ENCODE data around the gene CLIC4. TPM values are rescaled to one million over a fixed set of nuclear protein-coding genes. Genes with fewer than 3 reads are reported as not detected.

The CLIC4 gene
- total and polyA plus RNA-seq, 2 of the 8 experiments (the other 6 are each of a cell fraction or from before 2014, with no cell fraction given) = 77.5 to 293 TPM

DNA sequence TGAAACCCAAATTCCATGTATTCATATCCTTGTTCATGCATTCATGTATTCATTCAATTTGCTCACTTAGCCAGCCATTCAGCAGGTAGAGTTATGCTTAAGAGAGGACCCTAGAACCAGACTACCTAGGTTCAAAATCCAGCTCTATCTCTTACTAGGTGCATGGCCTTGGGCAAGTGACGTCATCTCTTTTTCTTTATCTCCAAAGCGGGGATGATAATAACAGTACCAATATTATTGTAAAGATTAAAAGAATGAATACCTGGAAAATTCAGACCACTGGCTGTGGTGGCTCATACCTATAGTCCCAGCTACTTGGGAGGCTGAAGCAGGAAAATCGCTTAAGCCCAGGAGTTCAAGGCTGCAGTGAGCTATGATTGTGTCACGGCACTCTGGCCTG is 33.9 kb upstream of the CLIC4 start:
- DNase-seq (ENCODE audit: low read depth in 1 of 2, low spot score in 2 of 2) = no peak
- H3K79me2 ChIP-seq (ENCODE audit: control insufficient read depth in 1 of 2, insufficient read depth in 2 of 2, low read length in 2 of 2) = no peaks in the 10 kb centered on the region
- no peak overlapping the region for H3K18ac ChIP-seq (ENCODE audit: extremely low read depth, low read length)
- no peak overlapping the region for H3K27ac ChIP-seq (ENCODE audit: low read depth, low read length)
- no peak overlapping the region for H3K4me2 ChIP-seq (ENCODE audit: insufficient read depth in 1 of 2, low read depth in 2 of 2, low read length in 2 of 2)
- CTCF ChIA-PET (ENCODE audit: partially characterized antibody) = interaction anchor here (0.6 kb wide), 1 partner anchor 17 kb away, joined by 3 read pairs; no protein-coding TSS in a partner anchor
- no peak overlapping the region for H3K9ac ChIP-seq (replicated peaks in 1 of 4; ENCODE audit: extremely low read depth in 1 of 4, low read depth in 3 of 4, low read length in 3 of 4)
- WGBS, 2 experiments (ENCODE audit: extremely low coverage in 1 of 2, insufficient coverage in 1 of 2, insufficient read length in 1 of 2, insufficient replicate concordance in 2 of 2, low coverage in 1 of 2, low lambda C conversion rate in 2 of 2, missing lambda C conversion rate in 1 of 2) = 90% methylated on average over 4 of the region's 4 CpGs; no CpG with 5 or more reads in 1 of the 2 experiments
- H2BK20ac ChIP-seq (ENCODE audit: low read length) = no peak overlapping the region
- H3K79me1 ChIP-seq (ENCODE audit: low read depth, low read length) = no peaks in the 10 kb centered on the region
- TF ChIP-seq CBX5 (IDR thresholded peaks at IDR 0.05; ENCODE audit: low read depth, low read length) = no peak
- no peak for TF ChIP-seq GTF2F1 (IDR thresholded peaks at IDR 0.05; ENCODE audit: borderline replicate concordance, low read depth, low read length)
- TF ChIP-seq NRF1 (IDR thresholded peaks at IDR 0.05; ENCODE audit: low read depth, low read length) = no peak
- no peak for TF ChIP-seq TAF1 (IDR thresholded peaks at IDR 0.05; ENCODE audit: low read depth, low read length)
- TF ChIP-seq, protein P1, sequence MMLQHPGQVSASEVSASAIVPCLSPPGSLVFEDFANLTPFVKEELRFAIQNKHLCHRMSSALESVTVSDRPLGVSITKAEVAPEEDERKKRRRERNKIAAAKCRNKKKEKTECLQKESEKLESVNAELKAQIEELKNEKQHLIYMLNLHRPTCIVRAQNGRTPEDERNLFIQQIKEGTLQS (IDR thresholded peaks at IDR 0.05; ENCODE audit: insufficient read depth, low read depth, low read length) = no peak
- TF ChIP-seq SP2 (IDR thresholded peaks at IDR 0.05; ENCODE audit: low read length) = no peak
- no peak for TF ChIP-seq KDM5A (IDR thresholded peaks at IDR 0.05; ENCODE audit: low read length)
- no peak for TF ChIP-seq CHD2 (IDR thresholded peaks at IDR 0.05; ENCODE audit: low read length)
- no peak for TF ChIP-seq EGR1 (IDR thresholded peaks at IDR 0.05; ENCODE audit: borderline replicate concordance, low read depth, low read length)
- TF ChIP-seq SP1 (IDR thresholded peaks at IDR 0.05; ENCODE audit: low read depth, low read length) = no peak
- no peak for TF ChIP-seq POU5F1 (IDR thresholded peaks at IDR 0.05; ENCODE audit: low read depth, low read length)
- TF ChIP-seq TCF12 (IDR thresholded peaks at IDR 0.05; ENCODE audit: low read depth, low read length) = no peak
- TF ChIP-seq CHD1 (IDR thresholded peaks at IDR 0.05; ENCODE audit: low read depth, low read length) = no peak
- TF ChIP-seq SIRT6 (IDR thresholded peaks at IDR 0.05; ENCODE audit: low read length) = no peak
- no peak for TF ChIP-seq ASH2L (IDR thresholded peaks at IDR 0.05; ENCODE audit: low read length)
- TF ChIP-seq, protein P2, sequence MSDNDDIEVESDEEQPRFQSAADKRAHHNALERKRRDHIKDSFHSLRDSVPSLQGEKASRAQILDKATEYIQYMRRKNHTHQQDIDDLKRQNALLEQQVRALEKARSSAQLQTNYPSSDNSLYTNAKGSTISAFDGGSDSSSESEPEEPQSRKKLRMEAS (IDR thresholded peaks at IDR 0.05) = no peak
- no peak overlapping the region for H2BK5ac ChIP-seq (ENCODE audit: low read depth, low read length)
- H3K4ac ChIP-seq (replicated peaks; ENCODE audit: insufficient read length, low read depth, low read length) = no peak overlapping the region
- H3K23me2 ChIP-seq (ENCODE audit: low read depth, low read length) = no peaks in the 10 kb centered on the region
- H2BK12ac ChIP-seq (ENCODE audit: low read depth, low read length) = no peak overlapping the region
- no peak overlapping the region for H2AK5ac ChIP-seq (ENCODE audit: low read depth, low read length)
- H4K20me1 ChIP-seq (replicated peaks in 1 of 2; ENCODE audit: control insufficient read depth in 1 of 2, insufficient read depth in 2 of 2, low read length in 2 of 2) = no peaks in the 10 kb centered on the region
- H3K14ac ChIP-seq (ENCODE audit: insufficient read length) = no peak overlapping the region
- H3K23ac ChIP-seq (ENCODE audit: insufficient read length) = no peak overlapping the region
- H2BK15ac ChIP-seq (ENCODE audit: low read length) = no peak overlapping the region
- H4K8ac ChIP-seq (ENCODE audit: extremely low read depth, insufficient read depth, low read length) = no peak overlapping the region
- H2BK120ac ChIP-seq (replicated peaks; ENCODE audit: low read depth, low read length) = no peak overlapping the region
- no peaks in the 10 kb centered on the region for H3K9me3 ChIP-seq (ENCODE audit: insufficient read depth in 2 of 2, low read depth in 1 of 2, low read length in 1 of 2)
- POLR2A ChIA-PET (ENCODE audit: partially characterized antibody) = interaction anchor here (0.5 to 0.6 kb wide), 2 partner anchors 50 to 238 kb away, joined by 3 to 4 read pairs; no protein-coding TSS in a partner anchor
- no peak overlapping the region for H3K4me3 ChIP-seq (ENCODE audit: extremely low read depth in 1 of 4, insufficient read depth in 2 of 4, low read depth in 3 of 4, low read length in 4 of 4)
- FAIRE-seq = no peak
- no peak overlapping the region for H3K56ac ChIP-seq (replicated peaks; ENCODE audit: insufficient read length, low read depth, low read length)
- no peaks in the 10 kb centered on the region for H3K27me3 ChIP-seq (replicated peaks in 1 of 4; ENCODE audit: control insufficient read depth in 3 of 4, extremely low read depth in 1 of 4, insufficient read depth in 3 of 4, low read length in 3 of 4)
- H4K91ac ChIP-seq (replicated peaks; ENCODE audit: insufficient read length, low read length) = no peak overlapping the region
- H4K5ac ChIP-seq (ENCODE audit: insufficient read length, low read depth, low read length) = no peak overlapping the region
- no peaks in the 10 kb centered on the region for H3K4me1 ChIP-seq (replicated peaks in 1 of 4; ENCODE audit: control insufficient read depth in 3 of 4, insufficient read depth in 4 of 4, low read length in 3 of 4)
- H3K36me3 ChIP-seq (ENCODE audit: control insufficient read depth in 2 of 4, insufficient read depth in 4 of 4, low read length in 3 of 4) = no peaks in the 10 kb centered on the region
- H2AFZ ChIP-seq (ENCODE audit: low read length) = no peak overlapping the region
